HepG2 (cell line): ENCODE data around the gene PELI3. TPM values are rescaled to one million over a fixed set of nuclear protein-coding genes. Genes with fewer than 3 reads are reported as not detected.

Experiments
- ATF7-NPFF ChIP-seq: sonication (generic); formaldehyde crosslinking; IDR thresholded peaks from 2 replicates; pipeline ENCODE4 v1.8.1; 2023; ENCODE audit warnings: mild to moderate bottlenecking, low read depth, missing genetic modification reagents, moderate library complexity
- BRF2 ChIP-seq: sonication (generic); formaldehyde crosslinking; IDR thresholded peaks from 2 replicates; pipeline ENCODE4 v1.8.1; 2022; ENCODE audit warnings: mild to moderate bottlenecking, missing genetic modification reagents
- FOXO4 ChIP-seq: sonication (generic); formaldehyde crosslinking; conservative IDR thresholded peaks from 2 replicates; pipeline ENCODE4 v1.8.1; 2023; ENCODE audit warnings: missing genetic modification reagents
- HES4 ChIP-seq: sonication (generic); formaldehyde crosslinking; IDR thresholded peaks from 2 replicates; pipeline ENCODE4 v1.9.0; 2021; ENCODE audit warnings: mild to moderate bottlenecking, missing genetic modification reagents, borderline replicate concordance
- KIAA2018 ChIP-seq: sonication (generic); formaldehyde crosslinking; IDR thresholded peaks from 2 replicates; pipeline ENCODE4 v1.5.0; 2020; ENCODE audit warnings: mild to moderate bottlenecking, missing genetic modification reagents, borderline replicate concordance
- NAIF1 ChIP-seq: sonication (generic); formaldehyde crosslinking; IDR thresholded peaks from 2 replicates; pipeline ENCODE4 v1.5.0; 2020; ENCODE audit warnings: mild to moderate bottlenecking, missing genetic modification reagents, borderline replicate concordance
- RFX1 ChIP-seq: fragments of 450-650 bp; IDR thresholded peaks from 2 replicates; pipeline ENCODE4 v1.6.1; 2017
- SAP130 ChIP-seq: IDR thresholded peaks from 2 replicates; pipeline ENCODE4 v1.6.1; 2016; ENCODE audit warnings: low read depth
- SNRNP70 ChIP-seq: fragments of 200-400 bp; formaldehyde crosslinking; IDR thresholded peaks from 2 replicates; pipeline ENCODE4 v1.6.1; 2017; ENCODE audit warnings: mild to moderate bottlenecking, low read depth, low read length, moderate library complexity
- SP2 ChIP-seq: sonication (generic); formaldehyde crosslinking; IDR thresholded peaks from 2 replicates; pipeline ENCODE4 v1.5.1; 2020; ENCODE audit warnings: mild to moderate bottlenecking, missing genetic modification reagents
- ZIK1 ChIP-seq: sonication (generic); formaldehyde crosslinking; IDR thresholded peaks from 2 replicates; pipeline ENCODE4 v1.5.0; 2020; ENCODE audit warnings: mild to moderate bottlenecking, low read depth, missing genetic modification reagents, borderline replicate concordance
- ZKSCAN1 ChIP-seq: fragments of 150-350 bp; IDR thresholded peaks from 2 replicates; pipeline ENCODE4 v1.6.1; 2014; ENCODE audit warnings: low read length
- ZNF343 ChIP-seq: sonication (generic); formaldehyde crosslinking; IDR thresholded peaks from 2 replicates; pipeline ENCODE4 v1.4.0; 2020; ENCODE audit warnings: mild to moderate bottlenecking, missing genetic modification reagents
- ZNF354B ChIP-seq: sonication (generic); formaldehyde crosslinking; IDR thresholded peaks from 2 replicates; pipeline ENCODE4 v1.8.0; 2022; ENCODE audit warnings: mild to moderate bottlenecking, missing genetic modification reagents
- ZNF580 ChIP-seq: IDR thresholded peaks from 2 replicates; pipeline ENCODE4 v1.6.1; 2016; ENCODE audit warnings: low read depth, borderline replicate concordance
- ZNF740 ChIP-seq: sonication (generic); formaldehyde crosslinking; IDR thresholded peaks from 2 replicates; pipeline ENCODE4 v1.4.0; 2020; ENCODE audit warnings: missing genetic modification reagents
- ZNF839 ChIP-seq: sonication (generic); formaldehyde crosslinking; IDR thresholded peaks from 2 replicates; pipeline ENCODE4 v1.4.0; 2020; ENCODE audit warnings: missing genetic modification reagents, mild to moderate bottlenecking, borderline replicate concordance
- polyA plus RNA-seq, 8 experiments: library from polyadenylated mRNA; depleted of rRNA in 3 of 8; stranded (reverse) in 7 of 8; unstranded in 1 of 8; fragments of >200 nt; fragmentation: Illumina TruSeq in 4 of 8; extraction: Trizol in 4 of 8; gene quantifications; 2 replicates each; pipeline versions ENCODE4 v1.2.1 to v1.2.3, GENCODE V29; 2011 to 2016; ENCODE audit warnings: low read depth in 4 of 8, missing spikeins in 1 of 8, mixed read lengths in 1 of 8; ENCODE audit not compliant: insufficient read depth in 1 of 8
- total RNA-seq, 5 experiments: library from RNA; depleted of rRNA; stranded (reverse); fragments of >200 nt; fragmentation: Illumina TruSeq; extraction: Trizol; gene quantifications; 2 replicates each; pipeline ENCODE4 v1.2.3, GENCODE V29; 2016; ENCODE audit warnings: low read depth in 1 of 5

Gene PELI3
- total and polyA plus RNA-seq, 2 of the 13 experiments (the other 11 are each of a cell fraction or from before 2014, with no cell fraction given) = 2.0 to 4.0 TPM

GRCh38 chr11:66438504-66439466, 27.9 kb upstream of the PELI3 start, which contains the start of gene MRPL11 (continued):
- TF ChIP-seq ZNF740 (CRISPR knock-in tag) (no peak), SAP130 (peak; percentile 83), FOXO4 (CRISPR knock-in tag) (no peak), ZKSCAN1 (no peak), HES4 (CRISPR knock-in tag) (no peak), ZNF839 (no peak; the same call in 1 of the 2 replicates), SP2 (CRISPR knock-in tag) (no peak), ZIK1 (CRISPR knock-in tag) (no peak), SNRNP70 (no peak), NAIF1 (peak; percentile 68; the same call in 1 of the 2 replicates), ZNF354B (CRISPR knock-in tag) (no peak), ZNF580 (CRISPR knock-in tag) (peak; percentile 77; the same call in 1 of the 2 replicates), ZNF343 (CRISPR knock-in tag) (no peak; the same call in 1 of the 2 replicates), BRF2 (no peak), ATF7-NPFF (CRISPR knock-in tag) (no peak), RFX1 (no peak), KIAA2018 (CRISPR knock-in tag) (no peak)
